Measurements from ENCODE around the gene AGO3.
"Not testable (repeated sequence)": the region's sequence is repeated elsewhere in the genome, so short reads cannot be mapped to it uniquely, and the experiment has no call there.

AGO3 gene

GRCh38 chr1:35936838-35937237 is 5.9 kb downstream of the AGO3 start:
- H3K27me3 ChIP-seq = no peaks in the 10 kb centered on the region
- H3K27ac ChIP-seq = no peak overlapping the region

DNA sequence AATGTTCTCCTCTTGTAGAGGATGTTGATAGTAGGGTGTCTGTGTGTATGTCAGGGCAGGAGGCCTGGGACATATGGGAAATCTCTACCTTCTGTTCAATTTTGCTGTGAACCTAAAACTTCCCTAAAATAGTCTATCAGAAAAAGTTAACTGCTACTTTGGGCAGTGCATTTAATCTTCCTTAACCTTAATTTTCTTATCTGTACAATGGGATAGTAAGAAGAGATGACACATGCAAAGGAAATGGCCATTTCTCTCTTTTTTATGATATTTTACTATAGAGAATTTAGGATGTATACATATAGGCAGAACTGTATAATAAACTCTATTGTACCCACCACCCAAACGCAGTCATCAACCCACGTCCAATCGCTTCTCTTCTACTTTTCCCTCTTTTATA is 8.6 kb downstream of the AGO3 start:
- peaks cover 8% of the 10 kb centered on the region; the same call in 1 of the 2 replicates for H3K4me1 ChIP-seq

More at GRCh38 chr1:35936838-35937237, 5.9 kb downstream of the AGO3 start:
- Histone ChIP-seq H3K9me3 (no peaks in the 10 kb centered on the region), H3K4me1 (peaks cover 20% of the 10 kb centered on the region), H3K4me3 (no peak overlapping the region), H3K9ac (no peak overlapping the region), H3K4me2 (no peak overlapping the region), H3K36me3 (no peaks in the 10 kb centered on the region), H4K20me1 (peaks cover 100% of the 10 kb centered on the region)
- TF ChIP-seq Cebpa-rat (IDR thresholded peaks at IDR 0.05) = no peak

GRCh38 chr1:35945327-35945726 is 14.4 kb downstream of the AGO3 start:
- H3K4me1 ChIP-seq = peaks cover 15% of the 10 kb centered on the region
- H3K9ac ChIP-seq = no peak overlapping the region
- H4K20me1 ChIP-seq = peaks cover 77% of the 10 kb centered on the region
- no peak for TF ChIP-seq Cebpa-rat (IDR thresholded peaks at IDR 0.05)
- no peaks in the 10 kb centered on the region for H3K27me3 ChIP-seq
- no peak overlapping the region for H3K4me2 ChIP-seq
- H3K36me3 ChIP-seq = peaks cover 14% of the 10 kb centered on the region; the same call in 1 of the 2 replicates
- H3K27ac ChIP-seq = no peak overlapping the region
- no peak overlapping the region for H3K4me3 ChIP-seq
- H3K9me3 ChIP-seq = no peaks in the 10 kb centered on the region

More for the DNA sequence above, 8.6 kb downstream of the AGO3 start:
- no peaks in the 10 kb centered on the region for H3K9me3 ChIP-seq
- no peak for TF ChIP-seq Cebpa-rat (IDR thresholded peaks at IDR 0.05)
- H3K27me3 ChIP-seq = no peaks in the 10 kb centered on the region
- H3K4me3 ChIP-seq = no peak overlapping the region
- peaks cover 100% of the 10 kb centered on the region for H4K20me1 ChIP-seq
- no peaks in the 10 kb centered on the region for H3K36me3 ChIP-seq
- H3K27ac ChIP-seq = no peak overlapping the region
- H3K9ac ChIP-seq = no peak overlapping the region
- no peak overlapping the region for H3K4me2 ChIP-seq

DNA sequence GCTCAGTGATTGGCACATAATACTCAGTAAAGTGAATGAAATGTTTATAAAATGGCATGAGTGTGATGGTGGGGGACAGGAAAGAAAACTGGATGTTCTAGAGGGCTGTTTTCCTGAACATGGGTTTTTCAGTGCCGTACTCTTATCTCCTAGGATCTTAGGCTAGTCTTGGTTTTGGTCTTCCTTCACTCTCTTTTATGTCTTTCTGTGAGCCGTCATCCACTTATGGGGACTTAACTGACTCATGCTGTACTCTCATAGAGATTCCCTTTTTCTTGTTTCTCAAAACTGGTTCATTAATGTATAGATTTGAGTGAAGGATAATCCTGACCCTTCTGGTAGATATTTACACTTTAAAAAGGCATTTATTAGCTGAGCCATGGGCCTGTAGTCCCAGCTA is 16.6 kb downstream of the AGO3 start:
- H3K9me3 ChIP-seq = no peaks in the 10 kb centered on the region
- H3K4me1 ChIP-seq = peaks cover 14% of the 10 kb centered on the region
- H3K9ac ChIP-seq = no peak overlapping the region
- H3K36me3 ChIP-seq = peaks cover 30% of the 10 kb centered on the region
- no peak overlapping the region for H3K4me3 ChIP-seq
- H4K20me1 ChIP-seq = peaks cover 63% of the 10 kb centered on the region
- no peak overlapping the region for H3K27ac ChIP-seq
- no peak overlapping the region for H3K4me2 ChIP-seq
- no peak for TF ChIP-seq Cebpa-rat (IDR thresholded peaks at IDR 0.05)
- no peaks in the 10 kb centered on the region for H3K27me3 ChIP-seq

DNA sequence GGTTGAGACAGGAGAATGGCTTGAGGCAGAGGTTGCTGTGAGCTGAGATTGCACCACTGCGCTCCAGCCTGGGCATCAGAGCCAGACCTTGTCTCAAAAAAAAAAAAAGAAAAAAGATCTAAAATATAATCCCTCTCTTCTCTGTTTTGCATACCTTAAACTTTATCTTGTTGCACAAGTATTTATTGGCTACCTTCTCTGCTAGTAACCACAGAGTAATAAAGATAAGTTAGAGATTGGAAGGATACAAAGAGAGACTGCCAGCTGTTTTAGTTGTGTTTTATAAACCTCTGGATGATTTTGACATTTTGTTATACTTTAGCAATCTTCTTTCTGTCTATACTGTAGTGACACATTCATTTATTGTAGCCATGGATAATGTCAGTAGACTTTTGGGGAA is 27.7 kb downstream of the AGO3 start:
- Histone ChIP-seq H3K27ac (no peak overlapping the region), H3K9ac (no peak overlapping the region), H4K20me1 (peaks cover 28% of the 10 kb centered on the region; the same call in 1 of the 2 replicates), H3K4me3 (no peak overlapping the region), H3K4me2 (no peak overlapping the region), H3K27me3 (no peaks in the 10 kb centered on the region), H3K9me3 (no peaks in the 10 kb centered on the region), H3K4me1 (peaks cover 7% of the 10 kb centered on the region; the same call in 1 of the 2 replicates), H3K36me3 (peaks cover 7% of the 10 kb centered on the region; the same call in 1 of the 2 replicates)
- no peak for TF ChIP-seq Cebpa-rat (IDR thresholded peaks at IDR 0.05)

DNA sequence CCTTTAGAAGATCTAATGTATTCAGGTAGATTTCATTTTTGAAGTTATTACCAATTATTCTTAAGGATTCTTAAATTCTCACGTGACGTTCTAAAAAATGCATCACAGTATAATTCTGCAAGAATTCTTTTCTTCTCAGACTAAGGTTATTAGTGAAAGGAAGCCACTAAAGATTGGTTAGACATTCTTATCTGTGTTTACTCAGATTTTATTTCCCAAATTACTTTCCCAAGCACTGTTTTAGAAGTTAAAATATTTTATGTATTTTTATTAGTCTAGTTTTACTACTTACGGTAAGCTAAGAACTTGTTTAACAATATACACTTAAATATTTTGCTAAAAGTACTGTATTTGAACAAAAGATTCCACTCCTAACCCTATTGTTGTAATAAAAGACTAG is 28.4 kb downstream of the AGO3 start:
- Histone ChIP-seq H3K27ac (no peak overlapping the region), H3K4me2 (no peak overlapping the region), H3K27me3 (no peaks in the 10 kb centered on the region), H4K20me1 (peaks cover 28% of the 10 kb centered on the region; the same call in 1 of the 2 replicates), H3K9ac (no peak overlapping the region), H3K36me3 (peaks cover 5% of the 10 kb centered on the region; the same call in 1 of the 2 replicates), H3K9me3 (peaks cover 4% of the 10 kb centered on the region; the same call in 1 of the 2 replicates), H3K4me3 (no peak overlapping the region), H3K4me1 (peaks cover 7% of the 10 kb centered on the region; the same call in 1 of the 2 replicates)
- no peak for TF ChIP-seq Cebpa-rat (IDR thresholded peaks at IDR 0.05)

- Histone ChIP-seq H3K4me2 (no peak overlapping the region), H3K27me3 (no peaks in the 10 kb centered on the region), H4K20me1 (peaks cover 30% of the 10 kb centered on the region; the same call in 1 of the 2 replicates), H3K27ac (no peak overlapping the region), H3K4me3 (no peak overlapping the region), H3K9me3 (peaks cover 4% of the 10 kb centered on the region; the same call in 1 of the 2 replicates), H3K4me1 (no peaks in the 10 kb centered on the region), H3K9ac (no peak overlapping the region), H3K36me3 (peaks cover 8% of the 10 kb centered on the region)
- no peak for TF ChIP-seq Cebpa-rat (IDR thresholded peaks at IDR 0.05)
These were observed 32.0 kb downstream of the AGO3 start for GRCh38 chr1:35962952-35963351.

DNA sequence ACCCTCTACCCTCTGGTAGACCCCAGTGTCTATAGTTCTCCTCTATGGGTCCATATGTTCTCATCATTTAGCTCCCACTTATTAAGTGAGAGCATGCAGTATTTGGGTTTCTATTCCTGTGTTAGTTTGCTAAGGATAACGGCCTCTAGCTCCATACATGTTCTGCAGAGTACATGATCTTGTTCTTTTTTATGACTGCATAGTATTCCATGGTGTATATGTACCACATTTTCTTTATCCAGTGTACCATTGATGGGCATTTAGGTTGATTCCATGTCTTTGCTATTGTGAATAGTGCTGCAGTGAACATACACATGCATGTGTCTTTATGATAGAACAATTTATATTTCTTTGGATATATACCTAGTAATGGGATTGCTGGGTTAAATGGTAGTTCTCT is 33.4 kb downstream of the AGO3 start:
- not testable (repeated sequence) for H3K4me1 ChIP-seq

GRCh38 chr1:35968396-35968795 is 37.5 kb downstream of the AGO3 start:
- Histone ChIP-seq H4K20me1 (peaks cover 17% of the 10 kb centered on the region; the same call in 1 of the 2 replicates), H3K4me2 (no peak overlapping the region), H3K9me3 (peaks cover 4% of the 10 kb centered on the region; the same call in 1 of the 2 replicates), H3K27ac (no peak overlapping the region), H3K4me1 (no peaks in the 10 kb centered on the region), H3K9ac (no peak overlapping the region), H3K4me3 (no peak overlapping the region), H3K36me3 (peaks cover 47% of the 10 kb centered on the region), H3K27me3 (no peaks in the 10 kb centered on the region)
- no peak for TF ChIP-seq Cebpa-rat (IDR thresholded peaks at IDR 0.05)

More for the DNA sequence above, 33.4 kb downstream of the AGO3 start:
- H4K20me1 ChIP-seq = peaks cover 25% of the 10 kb centered on the region; the same call in 1 of the 2 replicates
- not testable (repeated sequence) for H3K27me3 ChIP-seq, H3K4me3 ChIP-seq, H3K4me2 ChIP-seq, H3K9ac ChIP-seq, H3K9me3 ChIP-seq, H3K27ac ChIP-seq
- peaks cover 19% of the 10 kb centered on the region for H3K36me3 ChIP-seq

- H3K36me3 ChIP-seq = peaks cover 60% of the 10 kb centered on the region
- TF ChIP-seq Cebpa-rat (IDR thresholded peaks at IDR 0.05) = no peak
- H3K4me1 ChIP-seq = no peaks in the 10 kb centered on the region
- no peaks in the 10 kb centered on the region for H3K9me3 ChIP-seq
- peaks cover 5% of the 10 kb centered on the region; the same call in 1 of the 2 replicates for H4K20me1 ChIP-seq
- no peak overlapping the region for H3K27ac ChIP-seq
- H3K4me3 ChIP-seq = no peak overlapping the region
- H3K27me3 ChIP-seq = no peaks in the 10 kb centered on the region
- no peak overlapping the region for H3K9ac ChIP-seq
- no peak overlapping the region for H3K4me2 ChIP-seq
These were observed 40.7 kb downstream of the AGO3 start for GRCh38 chr1:35971601-35972000.

- H3K9me3 ChIP-seq, H4K20me1 ChIP-seq, H3K27me3 ChIP-seq, H3K9ac ChIP-seq, H3K4me3 ChIP-seq, H3K4me2 ChIP-seq, H3K4me1 ChIP-seq, H3K27ac ChIP-seq: not testable (repeated sequence)
- peaks cover 59% of the 10 kb centered on the region for H3K36me3 ChIP-seq
These were observed 41.7 kb downstream of the AGO3 start for GRCh38 chr1:35972631-35973030.

Data from BLaER1 (cell line).